Activated T-helper 1 cell treated with anti-CD3 and anti-CD28 coated beads, Interleukin-2, amount 50 U/mL, for 16 hours (primary cell): ENCODE measurements around the gene LTN1.

Experiments used
- DNase-seq, 2 donors: peaks; one replicate each; pipeline ENCODE4 v3.0.0-alpha.2; 2020; ENCODE audit warnings: low read depth in 1 of 2, low spot score in 1 of 2

The LTN1 gene

DNA sequence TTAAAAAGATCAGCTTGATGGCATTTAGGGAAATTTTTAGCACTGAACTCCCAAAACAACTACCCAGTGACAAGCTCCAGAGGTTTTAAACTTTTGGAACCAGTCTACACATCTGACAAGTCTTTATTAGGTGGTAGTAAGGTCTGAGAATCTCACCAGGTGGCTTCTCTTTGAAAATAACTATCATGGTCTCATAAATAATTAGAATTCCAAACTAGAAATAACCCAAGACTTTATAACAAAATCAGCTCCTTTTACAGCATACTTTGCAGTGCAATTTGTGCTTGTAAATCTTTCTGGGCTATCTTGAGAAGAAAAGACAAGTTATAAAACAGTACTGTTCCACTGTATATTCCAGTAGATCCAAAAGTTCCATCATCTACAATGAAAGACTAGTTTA is 108.7 kb downstream of the LTN1 start:
- no peak for DNase-seq

DNA sequence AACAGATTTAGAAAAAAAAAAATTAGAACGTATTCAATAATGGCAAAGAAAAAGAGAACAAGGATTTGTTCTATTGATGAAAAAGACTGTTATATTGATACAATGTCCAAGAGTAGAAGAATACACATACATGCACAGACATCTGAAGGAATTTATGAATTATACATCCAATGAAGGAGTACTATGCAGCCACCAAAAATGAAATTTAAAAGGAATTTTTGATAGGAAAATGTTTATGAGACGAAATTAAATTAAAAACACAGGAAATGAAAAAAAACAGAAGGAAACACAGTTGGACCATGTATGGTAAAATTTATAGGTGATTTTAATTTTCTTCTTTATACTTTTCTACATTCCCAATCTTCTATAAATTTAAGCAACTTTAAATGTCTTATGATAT is 110.3 kb downstream of the LTN1 start:
- no peak for DNase-seq
